Vagina (tissue), 2 donors: ENCODE data around the gene PLEKHA6. TPM values are rescaled to one million over a fixed set of nuclear protein-coding genes. Genes with fewer than 3 reads are reported as not detected.

Experiments used
- DNase-seq, 2 donors: peaks; one replicate each; pipeline ENCODE4 v3.0.0-alpha.2; 2017; ENCODE audit errors: extremely low spot score in 2 of 2
- H3K27ac ChIP-seq: fragments of 200-600 bp; sonication (generic); one replicate; pipeline ENCODE4 v1.5.1; 2019
- H3K27me3 ChIP-seq: fragments of 200-600 bp; sonication (generic); one replicate; pipeline ENCODE4 v1.5.1; 2019
- H3K36me3 ChIP-seq, 2 donors: fragments of 200-600 bp; sonication (generic); one replicate each; pipeline ENCODE4 v1.5.1; 2017 to 2019
- H3K4me1 ChIP-seq: fragments of 200-600 bp; sonication (generic); one replicate; pipeline ENCODE4 v1.5.1; 2019
- H3K4me3 ChIP-seq, 2 donors: fragments of 200-600 bp; sonication (generic); 1 replicate in 1 of 2; 2 replicates in 1 of 2; pipeline ENCODE4 v1.5.1; 2016 to 2019
- H3K9me3 ChIP-seq: fragments of 200-600 bp; sonication (generic); one replicate; pipeline ENCODE4 v1.5.1; 2019
- CTCF ChIP-seq, 3 experiments: fragments of 450-650 bp in 2 of 3; fragments of 200-600 bp in 1 of 3; sonication (generic) in 1 of 3; IDR thresholded peaks; one replicate each; pipeline ENCODE4 v1.5.1; 2017 to 2019; ENCODE audit warnings: antibody characterized with exemption in 3 of 3, mild to moderate bottlenecking in 2 of 3, moderate library complexity in 2 of 3
- POLR2A ChIP-seq, 2 donors: fragments of 450-650 bp; IDR thresholded peaks; one replicate each; pipeline ENCODE4 v1.6.1; 2017; ENCODE audit warnings: antibody characterized with exemption in 2 of 2, mild to moderate bottlenecking in 2 of 2, moderate library complexity in 2 of 2
- POLR2AphosphoS5 ChIP-seq, 2 donors: sonication (generic); formaldehyde crosslinking; IDR thresholded peaks; one replicate each; pipeline ENCODE4 v1.9.0; 2017; ENCODE audit warnings: antibody characterized with exemption in 2 of 2, mild to moderate bottlenecking in 2 of 2, low read depth in 1 of 2; ENCODE audit not compliant: insufficient read depth in 1 of 2
- intact Hi-C: fragments of 100-400 bp; cut with DNase I; formaldehyde crosslinking; loops from one replicate; pipeline ENCODE4 v1.15.1; 2023
- total RNA-seq: library from RNA; depleted of rRNA; stranded (reverse); fragments of >200 nt; gene quantifications from one replicate; pipeline ENCODE4 v1.2.3, GENCODE V29; 2016

PLEKHA6 gene
- total RNA-seq, 1 donor from 2014 or later: 15.0 TPM

GRCh38 chr1:204348722-204349121 is 11.0 kb downstream of the PLEKHA6 start:
- H3K27me3 ChIP-seq: no peaks in the 10 kb centered on the region
- no peak for TF ChIP-seq CTCF (IDR thresholded peaks at IDR 0.05)
- peak in 1 of 2 donors; percentile 32 for TF ChIP-seq POLR2AphosphoS5 (IDR thresholded peaks at IDR 0.05; ENCODE audit: insufficient read depth in 1 of 2, low read depth in 1 of 2)
- intact Hi-C loops: no loop called here
- peaks cover 36% of the 10 kb centered on the region for H3K4me1 ChIP-seq
- no peaks in the 10 kb centered on the region for H3K9me3 ChIP-seq
- H3K27ac ChIP-seq: peak overlapping the region; percentile 68
- no peaks in the 10 kb centered on the region for H3K36me3 ChIP-seq
- no peak overlapping the region for H3K4me3 ChIP-seq
- no peak for DNase-seq

GRCh38 chr1:204348242-204348641 is 11.5 kb downstream of the PLEKHA6 start:
- H3K4me3 ChIP-seq: no peak overlapping the region
- no peaks in the 10 kb centered on the region for H3K9me3 ChIP-seq
- H3K27ac ChIP-seq: peak overlapping the region; percentile 68
- H3K27me3 ChIP-seq: no peaks in the 10 kb centered on the region
- TF ChIP-seq POLR2AphosphoS5 (IDR thresholded peaks at IDR 0.05; ENCODE audit: insufficient read depth in 1 of 2, low read depth in 1 of 2): no peak
- TF ChIP-seq POLR2A (IDR thresholded peaks at IDR 0.05): no peak
- no peak for TF ChIP-seq CTCF (IDR thresholded peaks at IDR 0.05)
- intact Hi-C loops: no loop called here
- peaks cover 36% of the 10 kb centered on the region for H3K4me1 ChIP-seq
- H3K36me3 ChIP-seq: no peaks in the 10 kb centered on the region
- DNase-seq: no peak

- peaks cover 31% of the 10 kb centered on the region for H3K4me1 ChIP-seq
- no peak overlapping the region for H3K4me3 ChIP-seq
- no peak for DNase-seq
- TF ChIP-seq CTCF (IDR thresholded peaks at IDR 0.05): no peak
- TF ChIP-seq POLR2AphosphoS5 (IDR thresholded peaks at IDR 0.05; ENCODE audit: insufficient read depth in 1 of 2, low read depth in 1 of 2): no peak
- no peak for TF ChIP-seq POLR2A (IDR thresholded peaks at IDR 0.05)
- intact Hi-C loops: no loop called here
- no peaks in the 10 kb centered on the region for H3K36me3 ChIP-seq
- no peaks in the 10 kb centered on the region for H3K9me3 ChIP-seq
- no peak overlapping the region for H3K27ac ChIP-seq
- no peaks in the 10 kb centered on the region for H3K27me3 ChIP-seq
Measured at GRCh38 chr1:204345941-204346645, 13.6 kb downstream of the PLEKHA6 start.

GRCh38 chr1:204345438-204345841 is 14.3 kb downstream of the PLEKHA6 start:
- no peak for DNase-seq
- Histone ChIP-seq H3K27me3 (no peaks in the 10 kb centered on the region), H3K27ac (no peak overlapping the region), H3K4me3 (no peak overlapping the region), H3K36me3 (no peaks in the 10 kb centered on the region), H3K4me1 (peaks cover 24% of the 10 kb centered on the region), H3K9me3 (no peaks in the 10 kb centered on the region)
- intact Hi-C loops: no loop called here
- TF ChIP-seq POLR2A (IDR thresholded peaks at IDR 0.05) (no peak), CTCF (IDR thresholded peaks at IDR 0.05) (no peak), POLR2AphosphoS5 (IDR thresholded peaks at IDR 0.05; ENCODE audit: insufficient read depth in 1 of 2, low read depth in 1 of 2) (no peak)

GRCh38 chr1:204344665-204345355 is 14.9 kb downstream of the PLEKHA6 start:
- no peak for DNase-seq
- Histone ChIP-seq H3K36me3 (no peaks in the 10 kb centered on the region), H3K9me3 (no peaks in the 10 kb centered on the region), H3K27ac (no peak overlapping the region), H3K4me1 (peaks cover 18% of the 10 kb centered on the region), H3K27me3 (no peaks in the 10 kb centered on the region), H3K4me3 (no peak overlapping the region)
- intact Hi-C loops: no loop called here
- TF ChIP-seq POLR2A (IDR thresholded peaks at IDR 0.05) (no peak), CTCF (IDR thresholded peaks at IDR 0.05) (no peak), POLR2AphosphoS5 (IDR thresholded peaks at IDR 0.05; ENCODE audit: insufficient read depth in 1 of 2, low read depth in 1 of 2) (no peak)
